SK-N-SH (cell line): ENCODE results near the gene ATR. TPM values are rescaled to one million over a fixed set of nuclear protein-coding genes. Genes with fewer than 3 reads are reported as not detected.

Experiments
- CTCF ChIA-PET: fragments of 300-600, 350-600 bp; formaldehyde crosslinking; extraction: SDS; loops from one replicate; lab custom pipeline; 2021; lab: Yijun Ruan, JAX
- POLR2A ChIA-PET: fragments of 350-600 bp; sonication (Branson Sonifier 250); formaldehyde crosslinking; extraction: SDS; loops from one replicate; lab custom pipeline; 2020; ENCODE audit warnings: antibody characterized with exemption, inconsistent platforms; lab: Yijun Ruan, JAX
- DNase-seq: peaks from one replicate; pipeline ENCODE4 v3.0.0; 2012
- H2AFZ ChIP-seq: fragments of 200-600 bp; sonication (generic); 2 replicates; pipeline ENCODE4 v1.8.1; 2016; ENCODE audit warnings: antibody characterized with exemption, mild to moderate bottlenecking, low read depth
- H3F3A ChIP-seq: fragments of 200-600 bp; sonication (generic); replicated peaks from 2 replicates; pipeline ENCODE3; 2016; ENCODE audit warnings: antibody characterized with exemption, mild to moderate bottlenecking; ENCODE audit not compliant: insufficient read depth
- H3K27ac ChIP-seq, 2 experiments: fragments of 200-500 bp in 1 of 2; fragments of 200-600 bp in 1 of 2; sonication (Bioruptor generic) in 1 of 2; sonication (generic), shearing (Covaris generic) in 1 of 2; 2 replicates each; pipeline versions ENCODE4 v1.5.1 to v1.6.1; 2014 to 2016; ENCODE audit warnings: low read depth in 2 of 2, inconsistent platforms in 1 of 2, low read length in 1 of 2, mild to moderate bottlenecking in 1 of 2, mixed read lengths in 1 of 2
- H3K27me3 ChIP-seq: fragments of 200-600 bp; sonication (generic), shearing (Covaris generic); 2 replicates; pipeline ENCODE4 v1.6.1; 2016; ENCODE audit warnings: mixed run types; ENCODE audit not compliant: insufficient read depth
- H3K36me3 ChIP-seq, 2 experiments: fragments of 200-500 bp in 1 of 2; fragments of 200-600 bp in 1 of 2; sonication (Bioruptor generic) in 1 of 2; sonication (generic) in 1 of 2; replicated peaks in 1 of 2; 2 replicates each; pipeline versions ENCODE3 to v1.5.1; 2014 to 2016; ENCODE audit warnings: low read length in 1 of 2, mild to moderate bottlenecking in 1 of 2; ENCODE audit not compliant: insufficient read depth in 2 of 2, control insufficient read depth in 1 of 2
- H3K4me1 ChIP-seq, 2 experiments: fragments of 200-500 bp in 1 of 2; fragments of 200-600 bp in 1 of 2; sonication (Bioruptor generic) in 1 of 2; sonication (generic), shearing (Covaris generic) in 1 of 2; 2 replicates each; pipeline versions ENCODE4 v1.5.1 to v1.6.1; 2014 to 2016; ENCODE audit warnings: low read depth in 1 of 2, low read length in 1 of 2, mixed run types in 1 of 2; ENCODE audit not compliant: insufficient read depth in 2 of 2, control insufficient read depth in 1 of 2
- H3K4me2 ChIP-seq: fragments of 200-600 bp; sonication (generic), shearing (Covaris generic); 2 replicates; pipeline ENCODE4 v1.6.1; 2017; ENCODE audit warnings: mixed run types
- H3K4me3 ChIP-seq, 2 experiments: fragments of 200-500 bp in 1 of 2; fragments of 200-600 bp in 1 of 2; sonication (Bioruptor generic) in 1 of 2; sonication (generic), shearing (Covaris generic) in 1 of 2; 2 replicates each; pipeline versions ENCODE4 v1.5.1 to v1.8.1; 2014 to 2016; ENCODE audit warnings: low read depth in 2 of 2, inconsistent platforms in 1 of 2, low read length in 1 of 2, mild to moderate bottlenecking in 1 of 2, mixed read lengths in 1 of 2, moderate library complexity in 1 of 2
- H3K79me2 ChIP-seq: fragments of 200-600 bp; sonication (generic); 2 replicates; pipeline ENCODE4 v1.8.1; 2017; ENCODE audit warnings: mild to moderate bottlenecking; ENCODE audit not compliant: insufficient read depth
- H3K9ac ChIP-seq: fragments of 200-600 bp; sonication (generic); 2 replicates; pipeline ENCODE4 v1.6.1; 2017; ENCODE audit warnings: mixed run types
- H3K9me2 ChIP-seq: fragments of 200-600 bp; sonication (generic); 2 replicates; pipeline ENCODE4 v1.6.1; 2017; ENCODE audit warnings: mixed run types
- H3K9me3 ChIP-seq: fragments of 200-600 bp; sonication (generic); 2 replicates; pipeline ENCODE4 v1.6.1; 2017; ENCODE audit warnings: mixed run types, mild to moderate bottlenecking, moderate library complexity
- H4K20me1 ChIP-seq: fragments of 200-600 bp; sonication (generic); 2 replicates; pipeline ENCODE4 v1.6.1; 2017; ENCODE audit warnings: mild to moderate bottlenecking, mixed run types; ENCODE audit not compliant: insufficient read depth
- CHD2 ChIP-seq: fragments of 150-350 bp; IDR thresholded peaks from 2 replicates; pipeline ENCODE4 v1.6.1; 2018; ENCODE audit warnings: low read length; ENCODE audit not compliant: partially characterized antibody
- EP300 ChIP-seq, 2 experiments: IDR thresholded peaks; 2 replicates each; pipeline versions ENCODE4 v1.4.0 to v1.6.1; 2012; ENCODE audit warnings: borderline replicate concordance in 1 of 2, low read depth in 1 of 2, low read length in 1 of 2
- FOSL2 ChIP-seq: IDR thresholded peaks from 2 replicates; pipeline ENCODE4 v1.4.0; 2012; ENCODE audit warnings: low read depth, mild to moderate bottlenecking, moderate library complexity, borderline replicate concordance
- FOXM1 ChIP-seq: IDR thresholded peaks from 2 replicates; pipeline ENCODE4 v1.4.0; 2012; ENCODE audit warnings: low read depth, mild to moderate bottlenecking
- GABPA ChIP-seq: IDR thresholded peaks from 2 replicates; pipeline ENCODE4 v1.4.0; 2012; ENCODE audit warnings: low read depth, mild to moderate bottlenecking
- GATA2 ChIP-seq: sonication (generic); formaldehyde crosslinking; IDR thresholded peaks from 2 replicates; pipeline ENCODE4 v1.5.0; 2020; ENCODE audit warnings: mild to moderate bottlenecking, missing genetic modification reagents
- JUND ChIP-seq: IDR thresholded peaks from 2 replicates; pipeline ENCODE4 v1.4.0; 2012
- MEF2A ChIP-seq: IDR thresholded peaks from 2 replicates; pipeline ENCODE4 v1.4.0; 2012; ENCODE audit warnings: low read depth, borderline replicate concordance
- MXI1 ChIP-seq: IDR thresholded peaks from 2 replicates; pipeline ENCODE4 v1.6.1; 2012; ENCODE audit warnings: mild to moderate bottlenecking, low read depth, low read length, improper control_type of control experiment
- NFIC ChIP-seq: IDR thresholded peaks from 2 replicates; pipeline ENCODE4 v1.4.0; 2012; ENCODE audit warnings: borderline replicate concordance
- POLR2AphosphoS5 ChIP-seq: IDR thresholded peaks from 2 replicates; pipeline ENCODE4 v1.6.1; 2012; ENCODE audit warnings: low read depth, low read length
- RFX5 ChIP-seq: IDR thresholded peaks from 2 replicates; pipeline ENCODE4 v1.6.1; 2012; ENCODE audit warnings: mild to moderate bottlenecking, improper control_type of control experiment, low read length
- TCF12 ChIP-seq: IDR thresholded peaks from 2 replicates; pipeline ENCODE4 v1.4.0; 2012
- TEAD4 ChIP-seq: IDR thresholded peaks from 2 replicates; pipeline ENCODE4 v1.4.0; 2012; ENCODE audit warnings: mild to moderate bottlenecking, borderline replicate concordance; ENCODE audit not compliant: insufficient read depth
- WGBS: methylation state at CpG from one replicate; pipeline ENCODE4 v1.1.6; 2017; ENCODE audit warnings: low lambda C conversion rate; 5-methylcytosine and 5-hydroxymethylcytosine counted together
- polyA plus RNA-seq, 3 experiments: library from polyadenylated mRNA; depleted of rRNA; stranded (reverse); fragments of >200 nt; gene quantifications; 2 replicates each; pipeline ENCODE4 v1.2.3, GENCODE V29; 2012
- TF ChIP-seq, protein P1 (sequence below): fragments of 200-600 bp; sonication (generic); IDR thresholded peaks from 2 replicates; pipeline ENCODE4 v1.6.1; 2017; ENCODE audit warnings: antibody characterized with exemption, mild to moderate bottlenecking, moderate library complexity
- TF ChIP-seq, protein P2 (sequence below): IDR thresholded peaks from 2 replicates; pipeline ENCODE4 v1.4.0; 2012; ENCODE audit warnings: low read depth
- TF ChIP-seq, protein P3 (sequence below): IDR thresholded peaks from 2 replicates; pipeline ENCODE4 v1.4.0; 2012; ENCODE audit warnings: low read depth, borderline replicate concordance
- TF ChIP-seq, protein P4 (sequence below): IDR thresholded peaks from 2 replicates; pipeline ENCODE4 v1.4.0; 2012; ENCODE audit warnings: low read depth, borderline replicate concordance

ATR gene
- polyA plus RNA-seq, 1 of the 3 experiments (the other 2 are of a cell fraction), result 7.3 TPM

DNA sequence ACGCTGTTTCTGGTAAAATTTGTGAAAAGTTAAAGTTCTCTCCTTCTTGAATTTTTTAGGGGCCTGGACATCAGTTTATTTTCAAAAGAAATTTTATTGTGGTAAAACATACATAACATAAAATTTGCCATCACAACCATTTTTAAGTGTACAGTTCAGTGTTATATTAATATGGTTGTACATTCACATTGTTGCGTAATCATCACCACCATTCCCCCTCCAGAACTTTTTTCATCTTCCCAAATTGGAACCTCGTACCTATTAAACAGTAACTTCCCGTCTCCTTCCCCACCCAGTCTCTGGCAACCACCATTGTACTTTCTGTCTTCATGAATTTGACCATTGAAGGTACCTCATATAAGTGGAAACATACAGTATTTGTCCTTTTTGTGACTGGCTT lies 107.7 kb downstream of the ATR start:
- no peaks in the 10 kb centered on the region for H3K9me3 ChIP-seq
- no peaks in the 10 kb centered on the region for H3K27me3 ChIP-seq
- no peaks in the 10 kb centered on the region for H3F3A ChIP-seq
- no peak overlapping the region for H3K9ac ChIP-seq
- no peaks in the 10 kb centered on the region for H4K20me1 ChIP-seq
- no peaks in the 10 kb centered on the region for H3K9me2 ChIP-seq
- H3K4me3 ChIP-seq, result no peak overlapping the region
- no peak overlapping the region for H2AFZ ChIP-seq
- no peaks in the 10 kb centered on the region for H3K79me2 ChIP-seq
- no peaks in the 10 kb centered on the region for H3K4me1 ChIP-seq
- H3K4me2 ChIP-seq, result no peak overlapping the region
- DNase-seq, result no peak
- peaks cover 6 to 48% of the 10 kb centered on the region in 2 experiments for H3K36me3 ChIP-seq
- WGBS, result 93% methylated on average over 4 of the region's 4 CpGs
- ChIA-PET CTCF (interaction anchor here (0.6 to 0.7 kb wide), 2 partner anchors 28 to 100 kb away, joined by 3 read pairs; no protein-coding TSS in a partner anchor), POLR2A (no interaction called here)
- no peak for TF ChIP-seq MEF2A
- TF ChIP-seq, protein P1, sequence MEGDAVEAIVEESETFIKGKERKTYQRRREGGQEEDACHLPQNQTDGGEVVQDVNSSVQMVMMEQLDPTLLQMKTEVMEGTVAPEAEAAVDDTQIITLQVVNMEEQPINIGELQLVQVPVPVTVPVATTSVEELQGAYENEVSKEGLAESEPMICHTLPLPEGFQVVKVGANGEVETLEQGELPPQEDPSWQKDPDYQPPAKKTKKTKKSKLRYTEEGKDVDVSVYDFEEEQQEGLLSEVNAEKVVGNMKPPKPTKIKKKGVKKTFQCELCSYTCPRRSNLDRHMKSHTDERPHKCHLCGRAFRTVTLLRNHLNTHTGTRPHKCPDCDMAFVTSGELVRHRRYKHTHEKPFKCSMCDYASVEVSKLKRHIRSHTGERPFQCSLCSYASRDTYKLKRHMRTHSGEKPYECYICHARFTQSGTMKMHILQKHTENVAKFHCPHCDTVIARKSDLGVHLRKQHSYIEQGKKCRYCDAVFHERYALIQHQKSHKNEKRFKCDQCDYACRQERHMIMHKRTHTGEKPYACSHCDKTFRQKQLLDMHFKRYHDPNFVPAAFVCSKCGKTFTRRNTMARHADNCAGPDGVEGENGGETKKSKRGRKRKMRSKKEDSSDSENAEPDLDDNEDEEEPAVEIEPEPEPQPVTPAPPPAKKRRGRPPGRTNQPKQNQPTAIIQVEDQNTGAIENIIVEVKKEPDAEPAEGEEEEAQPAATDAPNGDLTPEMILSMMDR, result no peak
- TF ChIP-seq FOXM1, result no peak
- no peak for TF ChIP-seq POLR2AphosphoS5
- no peak for TF ChIP-seq NFIC
- TF ChIP-seq RFX5, result no peak
- TF ChIP-seq, protein P2, sequence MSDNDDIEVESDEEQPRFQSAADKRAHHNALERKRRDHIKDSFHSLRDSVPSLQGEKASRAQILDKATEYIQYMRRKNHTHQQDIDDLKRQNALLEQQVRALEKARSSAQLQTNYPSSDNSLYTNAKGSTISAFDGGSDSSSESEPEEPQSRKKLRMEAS, result no peak
- TF ChIP-seq FOSL2, result no peak
- TF ChIP-seq, protein P3, sequence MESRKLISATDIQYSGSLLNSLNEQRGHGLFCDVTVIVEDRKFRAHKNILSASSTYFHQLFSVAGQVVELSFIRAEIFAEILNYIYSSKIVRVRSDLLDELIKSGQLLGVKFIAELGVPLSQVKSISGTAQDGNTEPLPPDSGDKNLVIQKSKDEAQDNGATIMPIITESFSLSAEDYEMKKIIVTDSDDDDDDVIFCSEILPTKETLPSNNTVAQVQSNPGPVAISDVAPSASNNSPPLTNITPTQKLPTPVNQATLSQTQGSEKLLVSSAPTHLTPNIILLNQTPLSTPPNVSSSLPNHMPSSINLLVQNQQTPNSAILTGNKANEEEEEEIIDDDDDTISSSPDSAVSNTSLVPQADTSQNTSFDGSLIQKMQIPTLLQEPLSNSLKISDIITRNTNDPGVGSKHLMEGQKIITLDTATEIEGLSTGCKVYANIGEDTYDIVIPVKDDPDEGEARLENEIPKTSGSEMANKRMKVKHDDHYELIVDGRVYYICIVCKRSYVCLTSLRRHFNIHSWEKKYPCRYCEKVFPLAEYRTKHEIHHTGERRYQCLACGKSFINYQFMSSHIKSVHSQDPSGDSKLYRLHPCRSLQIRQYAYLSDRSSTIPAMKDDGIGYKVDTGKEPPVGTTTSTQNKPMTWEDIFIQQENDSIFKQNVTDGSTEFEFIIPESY, result no peak
- no peak for TF ChIP-seq JUND
- no peak for TF ChIP-seq GATA2 (CRISPR knock-in tag)
- H3K27ac ChIP-seq, result no peak overlapping the region

DNA sequence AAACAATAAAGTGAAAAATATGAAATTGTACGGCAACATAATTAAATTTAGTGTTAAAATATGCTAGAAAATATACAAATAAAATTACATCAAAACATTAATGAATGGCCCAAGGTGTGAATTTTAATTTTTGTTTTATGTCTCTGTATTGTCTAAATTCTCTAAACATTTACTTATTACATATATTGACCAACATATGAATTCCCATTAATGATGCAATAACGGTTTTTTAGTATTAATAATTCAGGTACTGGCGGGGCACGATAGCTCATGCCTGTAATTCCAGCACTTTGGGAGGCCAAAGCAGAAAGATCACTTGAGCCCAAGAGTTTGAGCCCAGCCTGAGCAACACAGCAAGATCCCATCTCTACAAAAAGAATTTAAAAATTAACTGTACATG lies 110.1 kb downstream of the ATR start:
- H3K4me2 ChIP-seq, result no peak overlapping the region
- ChIA-PET CTCF (no interaction called here), POLR2A (no interaction called here)
- H4K20me1 ChIP-seq, result no peaks in the 10 kb centered on the region
- no peak overlapping the region for H3K4me3 ChIP-seq
- no peaks in the 10 kb centered on the region for H3K79me2 ChIP-seq
- 98% methylated on average over 4 of the region's 4 CpGs for WGBS
- TF ChIP-seq TEAD4 (no peak), GABPA (no peak), EP300 (IDR thresholded peaks at IDR 0.05; ENCODE audit: borderline replicate concordance in 1 of 2, low read depth in 1 of 2, low read length in 1 of 2) (no peak), MXI1 (no peak), POLR2AphosphoS5 (no peak), CHD2 (no peak), FOXM1 (no peak), TCF12 (no peak)
- TF ChIP-seq, protein P4, sequence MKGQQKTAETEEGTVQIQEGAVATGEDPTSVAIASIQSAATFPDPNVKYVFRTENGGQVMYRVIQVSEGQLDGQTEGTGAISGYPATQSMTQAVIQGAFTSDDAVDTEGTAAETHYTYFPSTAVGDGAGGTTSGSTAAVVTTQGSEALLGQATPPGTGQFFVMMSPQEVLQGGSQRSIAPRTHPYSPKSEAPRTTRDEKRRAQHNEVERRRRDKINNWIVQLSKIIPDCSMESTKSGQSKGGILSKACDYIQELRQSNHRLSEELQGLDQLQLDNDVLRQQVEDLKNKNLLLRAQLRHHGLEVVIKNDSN, result no peak
- TF ChIP-seq, protein P3, result no peak
- TF ChIP-seq, all 33 proteins: peak for 0
- no peaks in the 10 kb centered on the region for H3K9me2 ChIP-seq
- H2AFZ ChIP-seq, result no peak overlapping the region
- no peaks in the 10 kb centered on the region for H3K4me1 ChIP-seq
- no peaks in the 10 kb centered on the region for H3K27me3 ChIP-seq
- peaks cover 6 to 45% of the 10 kb centered on the region in 2 experiments for H3K36me3 ChIP-seq
- no peaks in the 10 kb centered on the region for H3F3A ChIP-seq
- DNase-seq, result no peak
- no peaks in the 10 kb centered on the region for H3K9me3 ChIP-seq
- H3K27ac ChIP-seq, result no peak overlapping the region
- H3K9ac ChIP-seq, result no peak overlapping the region
